ENCODE results near the gene CALCOCO1.
"Not testable (repeated sequence)": the region's sequence is repeated elsewhere in the genome, so short reads cannot be mapped to it uniquely, and the experiment has no call there.

CALCOCO1 gene

DNA sequence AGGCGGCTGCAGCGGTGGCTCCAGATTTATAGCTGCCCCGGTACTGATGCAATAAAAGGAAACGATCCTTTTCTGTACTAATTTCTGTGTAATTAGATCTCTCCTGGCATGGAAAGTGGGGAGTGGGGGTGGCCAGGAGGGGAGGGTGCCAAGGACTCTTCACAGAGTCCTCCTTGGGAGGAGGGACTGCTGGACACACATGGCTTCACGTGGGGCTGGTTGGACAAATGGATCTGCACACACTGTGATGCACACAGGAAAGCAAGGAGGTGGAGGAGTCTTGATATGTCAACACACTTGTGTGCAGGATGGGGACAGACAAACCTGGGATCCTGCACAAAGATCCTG, 27.6 kb downstream of the CALCOCO1 start:
- DNase-seq (ENCODE audit: low read depth in 2 of 3, low spot score in 1 of 3) = no peak

DNA sequence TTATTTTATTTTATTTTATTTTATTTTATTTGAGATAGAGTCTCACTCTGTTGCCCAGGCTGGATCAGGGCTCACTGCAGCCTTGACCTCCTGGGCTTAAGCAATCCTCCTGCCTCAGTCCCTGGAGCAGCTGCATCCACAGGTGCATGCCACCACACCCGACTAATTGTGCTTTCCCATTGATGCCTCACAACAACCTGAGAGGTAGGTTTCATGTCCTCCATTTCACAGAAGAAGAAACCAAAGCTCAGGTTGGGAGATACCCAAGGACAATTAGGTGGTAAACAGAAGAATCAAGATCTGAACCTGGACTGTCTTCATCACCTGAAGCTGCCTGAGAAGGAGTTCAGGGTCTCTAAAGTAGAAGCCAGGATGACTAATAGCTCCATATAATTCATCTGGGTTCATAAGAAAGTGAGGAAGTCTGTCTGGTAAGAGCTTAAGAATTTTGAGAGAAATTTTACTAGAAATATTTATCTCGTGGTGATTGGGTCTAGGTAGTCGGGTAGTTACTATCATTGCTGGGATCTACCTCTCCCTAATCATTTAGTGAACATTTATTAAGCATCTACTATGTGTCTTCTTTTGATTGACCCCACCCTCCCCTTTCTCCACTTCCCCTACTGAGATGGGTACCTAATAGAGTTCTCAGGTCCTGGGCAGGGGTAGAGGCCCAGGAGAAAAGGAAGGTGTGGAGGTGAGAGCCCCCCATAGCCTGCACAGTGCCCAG, 28.1 kb downstream of the CALCOCO1 start:
- DNase-seq (ENCODE audit: low read depth in 2 of 3, low spot score in 1 of 3) = no peak

DNA sequence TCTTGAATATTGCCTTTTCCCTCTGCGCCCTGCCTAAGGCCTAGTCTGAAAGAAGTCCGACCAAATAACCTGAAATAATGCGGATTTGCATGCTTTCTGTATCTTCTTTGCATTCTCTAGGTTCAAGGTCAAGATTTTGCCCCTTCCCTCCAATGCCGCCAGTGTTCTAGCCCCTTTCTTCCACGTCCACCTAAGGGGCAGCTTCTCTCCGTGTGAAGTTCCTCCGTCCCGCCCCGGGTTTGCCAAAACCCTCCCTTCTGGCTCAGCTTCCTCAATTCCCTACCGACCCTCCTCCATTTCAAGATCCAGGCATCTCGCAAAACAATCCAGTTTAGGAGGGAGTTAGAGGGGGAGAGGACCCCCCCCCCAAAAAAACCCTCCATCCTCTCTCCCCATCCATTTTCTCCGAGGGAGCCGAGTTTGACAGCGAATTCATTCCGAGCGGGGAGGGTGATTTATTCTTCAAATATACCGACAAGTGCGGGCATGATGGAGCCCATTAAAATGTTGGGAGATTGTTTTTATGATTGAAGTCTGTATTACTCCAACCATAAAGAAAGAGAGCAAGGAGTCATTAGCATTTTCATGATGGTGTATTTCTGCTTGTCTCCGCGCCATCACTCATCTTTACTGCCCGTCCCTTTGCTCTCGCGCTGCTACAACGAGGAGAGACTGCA, 30.5 kb downstream of the CALCOCO1 start:
- DNase-seq (ENCODE audit: low read depth in 2 of 3, low spot score in 1 of 3) = no peak

DNA sequence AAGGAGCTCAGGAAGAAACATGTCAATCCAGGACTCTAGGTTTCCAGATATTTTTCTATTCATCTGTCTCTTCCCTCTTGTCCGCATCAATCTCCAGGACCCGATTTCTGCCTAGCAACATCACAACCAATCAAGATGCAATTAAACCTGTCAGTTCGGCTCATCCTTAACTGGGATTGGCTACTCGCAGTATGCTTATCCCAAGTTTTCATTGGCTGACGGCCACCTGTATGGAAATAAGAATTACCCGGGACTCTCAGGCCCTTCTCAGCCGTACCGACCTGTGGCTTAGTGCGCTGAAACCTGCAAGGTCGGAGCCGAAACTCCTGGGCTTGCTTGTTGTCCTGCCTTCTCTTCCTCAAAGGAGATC, 31.0 kb downstream of the CALCOCO1 start:
- no peak for DNase-seq (ENCODE audit: low read depth in 2 of 3, low spot score in 1 of 3)

DNA sequence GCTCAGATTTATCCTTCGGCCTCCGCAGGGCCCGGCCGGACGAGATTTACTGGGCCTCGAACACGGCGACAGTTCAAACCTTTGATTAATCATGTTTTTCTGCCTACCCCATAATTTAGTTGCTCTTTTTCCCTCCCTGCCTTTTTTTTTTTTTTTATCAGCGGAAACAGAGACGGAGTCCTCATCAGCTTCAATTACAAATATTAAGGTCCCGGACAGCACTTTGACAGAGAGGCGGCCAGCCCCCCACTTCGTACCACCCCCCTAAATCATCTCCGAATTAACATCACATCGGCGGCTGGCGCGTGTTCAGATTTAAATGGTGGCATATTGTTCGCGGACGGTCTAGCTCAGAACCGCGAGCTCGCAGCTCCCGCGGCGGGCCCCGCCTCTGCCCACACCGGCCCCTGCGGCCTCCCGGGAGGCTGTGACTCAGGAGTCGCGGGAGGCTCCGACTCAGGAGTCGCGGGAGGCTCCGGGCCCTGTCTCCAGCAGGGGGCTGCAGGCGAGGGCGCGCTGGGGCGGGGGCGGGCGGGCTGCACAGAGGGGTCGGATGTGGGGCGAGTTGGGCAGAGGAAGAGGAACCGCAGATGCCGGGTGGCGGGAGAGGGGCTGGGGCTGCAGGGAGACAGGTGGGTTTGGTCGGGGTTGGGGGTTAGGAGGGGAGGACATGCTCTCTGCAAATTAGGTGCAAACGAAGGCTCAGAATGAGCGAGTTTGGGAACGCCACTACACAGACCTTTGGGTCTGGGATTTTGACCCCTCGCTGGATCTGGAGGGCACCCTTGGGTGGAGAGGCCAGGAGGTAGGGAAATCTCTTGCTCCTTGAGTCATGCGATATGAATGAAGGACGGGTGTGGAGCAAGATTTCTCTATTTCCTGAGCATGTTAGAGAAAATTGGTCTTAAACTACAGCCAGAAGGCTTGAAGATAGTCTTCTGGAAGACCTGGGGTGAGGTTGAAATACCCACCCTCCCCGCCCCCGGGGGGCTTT, 31.8 kb downstream of the CALCOCO1 start:
- DNase-seq (ENCODE audit: low read depth in 2 of 3, low spot score in 1 of 3) = peak in 1 of 3 donors; percentile 43

DNA sequence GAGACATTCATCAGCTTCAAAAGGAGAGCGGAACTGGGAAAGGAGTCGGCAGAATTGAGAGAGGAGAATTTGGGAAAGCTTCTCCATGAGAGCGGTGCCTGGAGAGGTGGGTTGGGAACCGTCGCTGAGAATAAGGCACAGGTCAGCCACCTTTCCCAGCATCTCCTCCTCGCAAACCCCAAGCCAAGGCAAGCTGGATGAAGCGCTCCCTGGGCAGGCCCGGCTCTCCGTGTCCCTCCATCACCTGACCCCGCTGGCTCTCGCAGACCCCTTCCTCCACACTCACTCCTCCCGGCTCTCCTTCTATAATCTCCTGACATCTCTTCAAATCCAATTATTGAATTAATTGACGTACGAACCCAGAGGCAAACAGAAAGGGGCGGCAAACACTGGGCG, 32.5 kb downstream of the CALCOCO1 start:
- no peak for DNase-seq (ENCODE audit: low read depth in 2 of 3, low spot score in 1 of 3)

DNA sequence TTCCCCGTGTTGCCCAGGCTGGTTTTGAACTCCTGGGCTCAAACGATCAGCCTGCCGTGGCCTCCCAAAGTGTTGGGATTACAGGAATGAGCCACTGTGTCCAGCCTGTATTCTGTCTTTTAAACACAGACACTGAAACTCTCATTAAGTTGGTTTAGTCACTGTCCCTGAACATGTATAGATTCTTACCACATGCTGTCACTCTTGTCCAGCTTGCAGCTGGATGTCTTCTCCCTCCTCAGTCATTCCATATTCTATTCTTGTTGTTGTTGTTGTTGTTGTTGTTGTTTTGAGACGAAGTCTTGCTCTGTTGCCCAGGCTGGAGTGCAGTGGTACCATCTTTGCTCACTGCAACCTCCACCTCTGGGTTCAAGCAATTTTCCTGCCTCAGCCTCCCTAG, 39.1 kb downstream of the CALCOCO1 start:
- DNase-seq (ENCODE audit: low read depth in 2 of 3, low spot score in 1 of 3) = no peak

DNA sequence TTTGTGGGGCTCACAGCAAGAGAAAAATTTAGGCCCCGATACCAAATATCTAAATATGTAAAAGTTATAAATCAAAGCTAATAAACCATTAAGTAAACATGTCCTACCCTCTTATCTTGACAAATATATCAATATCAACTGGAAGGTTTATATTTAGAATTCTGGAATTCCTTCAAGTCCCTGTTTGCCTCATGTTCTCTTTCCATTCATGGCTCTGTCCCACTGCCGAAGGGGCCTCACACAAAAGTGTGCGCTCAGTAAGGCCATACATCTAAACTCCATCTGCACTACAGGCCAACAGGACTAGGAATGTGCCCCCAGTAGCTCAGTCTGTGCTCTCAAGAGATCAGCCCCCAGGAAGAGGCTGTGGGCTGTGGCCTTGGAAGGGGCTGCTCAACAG, 40.8 kb downstream of the CALCOCO1 start:
- DNase-seq (ENCODE audit: low read depth in 2 of 3, low spot score in 1 of 3) = no peak

DNA sequence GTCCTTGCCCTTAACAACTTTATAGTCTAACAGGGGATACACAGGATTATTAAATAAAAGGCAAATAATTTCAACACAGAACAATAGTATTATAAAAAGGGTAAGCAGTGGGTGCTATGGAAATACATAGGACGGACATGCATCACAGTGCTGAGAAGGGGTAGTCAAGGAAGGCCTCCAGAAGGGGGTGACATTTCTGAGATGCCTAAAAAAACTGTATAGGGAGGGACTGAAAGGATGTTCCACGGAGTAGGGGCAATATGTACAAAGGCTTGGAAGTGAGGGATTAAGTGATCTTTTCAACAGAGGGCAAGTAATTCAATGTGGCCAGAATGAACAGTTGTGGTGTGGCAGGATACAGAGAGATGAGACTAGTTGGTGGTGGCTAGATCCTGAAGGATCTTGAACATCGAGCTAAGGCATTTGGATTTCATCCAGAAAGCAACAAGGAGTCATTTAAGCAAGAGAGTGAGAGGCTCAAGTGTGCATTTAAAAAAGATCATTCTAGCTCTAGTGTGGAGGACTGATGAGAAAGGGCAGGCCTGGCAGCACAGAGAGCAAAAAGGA, 42.5 kb downstream of the CALCOCO1 start:
- DNase-seq (ENCODE audit: low read depth in 2 of 3, low spot score in 1 of 3) = no peak

DNA sequence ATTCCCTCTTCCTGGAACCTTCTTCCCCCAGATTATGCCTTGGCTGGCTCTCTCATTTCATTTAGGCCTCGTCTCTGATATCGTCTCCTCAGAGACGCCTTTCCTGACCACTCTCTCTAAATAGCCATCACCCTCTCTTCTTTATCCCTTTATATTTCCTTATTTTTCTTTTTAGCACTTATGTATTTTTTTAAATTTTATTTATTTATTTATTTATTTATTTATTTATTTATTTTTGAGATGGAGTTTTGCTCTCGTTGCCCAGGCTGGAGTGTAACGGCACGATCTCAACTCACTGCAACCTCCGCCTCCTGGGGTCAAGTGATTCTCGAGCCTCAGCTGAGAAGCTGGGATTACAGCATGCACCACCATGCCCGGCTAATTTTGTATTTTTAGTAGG, 43.3 kb downstream of the CALCOCO1 start:
- no peak for DNase-seq (ENCODE audit: low read depth in 2 of 3, low spot score in 1 of 3)

DNA sequence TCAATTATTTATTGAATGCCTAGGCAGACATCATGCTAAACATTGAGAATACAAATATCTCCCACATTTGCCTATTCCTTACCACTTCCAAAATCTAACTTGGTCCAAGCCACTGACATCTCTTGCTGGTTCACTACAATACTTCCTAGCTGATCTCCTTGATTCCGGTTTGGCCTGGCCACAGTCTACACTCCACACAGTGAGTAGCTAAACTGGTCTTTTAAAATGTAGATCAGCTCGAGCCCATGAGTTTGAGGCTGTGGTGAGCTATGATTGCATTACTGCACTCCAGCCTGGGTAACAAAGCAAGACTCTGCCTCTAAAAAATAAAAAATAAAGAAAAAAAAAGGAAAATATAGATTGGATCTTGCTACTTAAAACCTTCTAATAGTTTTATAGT, 43.8 kb downstream of the CALCOCO1 start:
- no peak for DNase-seq (ENCODE audit: low read depth in 2 of 3, low spot score in 1 of 3)

DNA sequence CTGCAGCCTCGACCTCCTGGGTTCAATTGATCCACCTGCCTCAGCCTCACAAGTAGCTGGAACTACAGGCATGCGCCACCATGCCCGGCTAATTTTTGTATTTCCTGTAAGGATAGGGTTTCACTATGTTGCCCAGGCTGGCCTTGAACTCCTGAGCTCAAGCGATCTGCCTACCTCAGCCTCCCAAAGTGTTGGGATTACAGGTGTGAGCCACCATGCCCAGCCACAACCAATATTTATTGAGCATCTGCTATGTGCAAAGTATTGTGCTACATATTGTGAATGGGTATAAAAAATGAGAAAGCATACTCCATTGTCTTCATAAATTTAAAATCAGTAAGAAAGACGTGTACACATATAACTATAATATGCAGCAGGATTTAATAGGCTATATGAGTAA, 47.2 kb downstream of the CALCOCO1 start:
- DNase-seq (ENCODE audit: low read depth in 2 of 3, low spot score in 1 of 3) = not testable (repeated sequence)

DNA sequence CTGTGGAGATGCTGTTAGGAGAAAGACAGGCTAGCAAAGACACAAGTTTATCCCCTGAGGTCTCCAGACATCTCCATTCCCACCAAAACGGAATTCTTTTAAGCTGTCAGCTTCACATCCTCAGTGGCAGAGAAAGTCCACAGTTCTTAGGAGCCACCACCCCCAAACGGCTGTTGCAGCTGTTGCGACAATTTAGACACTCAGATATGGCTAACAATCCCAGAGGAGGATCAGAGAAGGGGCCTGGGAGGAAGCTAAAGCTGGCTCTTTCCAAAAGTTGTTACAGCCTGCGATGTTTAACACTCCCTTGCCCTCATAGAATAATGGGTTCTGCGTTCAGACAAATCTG, 49.5 kb downstream of the CALCOCO1 start:
- DNase-seq (ENCODE audit: low read depth in 2 of 3, low spot score in 1 of 3) = no peak

DNA sequence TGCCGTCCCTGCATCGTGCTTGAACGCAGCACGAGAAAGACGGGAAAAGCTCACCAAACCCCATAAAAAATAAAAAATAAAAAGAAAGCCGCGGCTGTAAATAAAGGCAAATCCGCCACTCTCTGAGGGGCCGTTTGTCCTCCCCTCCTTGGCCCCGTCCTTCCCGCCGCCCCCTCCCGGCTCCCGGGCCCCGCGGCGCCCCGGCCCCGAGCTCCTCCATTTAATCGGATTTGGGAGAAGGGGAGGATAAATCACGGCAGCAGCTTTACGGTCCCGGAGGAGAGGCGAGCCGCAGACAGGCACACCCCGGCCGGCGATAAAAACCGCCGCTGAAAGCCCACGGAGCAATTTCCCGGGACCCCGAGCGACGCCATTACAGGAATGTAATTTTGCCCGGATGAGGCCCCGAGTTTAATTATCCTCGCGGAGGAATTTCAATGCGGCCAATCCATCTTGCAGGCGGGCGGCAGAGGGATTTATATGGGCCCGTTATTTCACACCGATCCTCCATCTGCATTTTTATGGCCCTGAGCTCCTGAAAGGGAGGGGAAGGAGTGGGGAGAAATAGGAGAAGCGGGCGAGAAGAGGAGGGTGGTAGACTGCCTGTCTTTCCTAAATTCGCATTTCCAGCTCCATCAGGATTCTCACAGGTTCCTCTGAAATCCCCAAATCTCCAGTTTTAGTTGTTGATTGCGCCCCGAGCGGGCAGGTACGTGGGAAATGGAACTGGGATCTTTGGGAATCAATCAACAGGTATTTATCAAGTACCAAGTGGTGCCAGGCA, 50.0 kb downstream of the CALCOCO1 start:
- no peak for DNase-seq (ENCODE audit: low read depth in 2 of 3, low spot score in 1 of 3)

DNA sequence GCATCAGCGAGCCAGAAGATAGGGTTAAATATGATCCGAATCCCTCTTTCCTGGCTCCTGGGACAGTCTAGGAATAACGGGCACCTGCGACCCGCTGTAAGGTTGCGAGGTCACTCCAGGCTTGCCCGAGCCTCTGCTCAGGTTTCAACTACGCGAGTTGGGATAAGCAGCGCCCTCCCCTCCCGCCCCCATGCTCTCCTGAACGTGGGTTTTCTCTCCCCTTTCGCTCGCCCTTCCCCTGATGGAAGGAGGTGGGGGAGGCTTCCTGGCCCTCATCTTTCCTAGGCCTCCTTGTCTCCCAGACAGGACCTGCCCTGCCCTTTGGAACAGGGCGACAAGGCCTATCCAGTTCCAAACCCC, 50.6 kb downstream of the CALCOCO1 start:
- DNase-seq (ENCODE audit: low read depth in 2 of 3, low spot score in 1 of 3) = peak in 1 of 3 donors; percentile 11

DNA sequence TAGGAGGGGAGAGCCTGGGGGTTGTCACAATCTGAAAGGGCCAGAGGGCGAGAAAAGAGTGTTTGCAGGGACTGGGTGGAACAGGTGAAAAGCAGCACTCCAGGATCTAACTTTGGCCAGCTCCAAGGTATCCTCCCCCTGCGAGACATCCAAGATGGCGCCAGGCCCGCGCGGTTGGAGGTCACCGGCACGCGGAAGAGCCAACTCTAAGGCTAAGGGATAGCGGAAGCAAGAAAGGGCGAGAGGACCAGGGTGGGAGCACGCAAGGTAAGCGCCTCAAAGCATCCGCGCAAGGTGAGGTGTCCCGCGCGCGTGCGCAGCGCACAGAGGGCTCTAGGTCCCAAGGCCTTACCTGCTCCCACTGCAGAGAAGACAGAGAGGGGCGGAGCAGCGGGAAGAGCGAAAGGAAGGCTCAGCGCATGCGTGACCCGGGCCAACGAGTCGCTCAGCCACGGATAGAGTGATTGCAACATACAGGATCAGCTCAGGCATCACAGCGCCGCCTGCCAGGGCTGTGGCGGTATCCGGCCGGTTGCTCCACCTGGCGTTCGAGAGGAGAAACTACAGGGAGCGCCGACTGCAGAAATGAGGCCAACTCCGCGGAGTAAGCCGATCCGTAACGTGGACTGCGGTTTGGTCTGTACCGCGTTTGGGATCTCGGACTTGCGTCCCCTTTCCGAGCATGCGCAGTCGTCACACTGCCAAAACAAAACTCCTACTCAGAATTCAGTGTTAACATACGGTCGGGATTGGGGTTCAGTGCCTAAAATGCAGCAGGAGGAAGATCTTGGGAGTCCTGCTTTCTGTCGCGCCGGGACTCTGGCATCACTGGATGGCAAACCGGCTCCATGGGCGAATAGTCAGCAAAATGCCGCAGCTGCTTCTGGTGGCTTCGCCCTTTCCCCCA, 51.3 kb downstream of the CALCOCO1 start, which contains the start of gene ATP5MC2:
ATP5MC2 (minus strand) TSS at position 383 of the 907 bp plus-strand sequence. CDS start 3,469 bp downstream, outside the sequence.
- peak; percentile 95 to 96 (median 96) for DNase-seq (ENCODE audit: low read depth in 2 of 3, low spot score in 1 of 3)

DNA sequence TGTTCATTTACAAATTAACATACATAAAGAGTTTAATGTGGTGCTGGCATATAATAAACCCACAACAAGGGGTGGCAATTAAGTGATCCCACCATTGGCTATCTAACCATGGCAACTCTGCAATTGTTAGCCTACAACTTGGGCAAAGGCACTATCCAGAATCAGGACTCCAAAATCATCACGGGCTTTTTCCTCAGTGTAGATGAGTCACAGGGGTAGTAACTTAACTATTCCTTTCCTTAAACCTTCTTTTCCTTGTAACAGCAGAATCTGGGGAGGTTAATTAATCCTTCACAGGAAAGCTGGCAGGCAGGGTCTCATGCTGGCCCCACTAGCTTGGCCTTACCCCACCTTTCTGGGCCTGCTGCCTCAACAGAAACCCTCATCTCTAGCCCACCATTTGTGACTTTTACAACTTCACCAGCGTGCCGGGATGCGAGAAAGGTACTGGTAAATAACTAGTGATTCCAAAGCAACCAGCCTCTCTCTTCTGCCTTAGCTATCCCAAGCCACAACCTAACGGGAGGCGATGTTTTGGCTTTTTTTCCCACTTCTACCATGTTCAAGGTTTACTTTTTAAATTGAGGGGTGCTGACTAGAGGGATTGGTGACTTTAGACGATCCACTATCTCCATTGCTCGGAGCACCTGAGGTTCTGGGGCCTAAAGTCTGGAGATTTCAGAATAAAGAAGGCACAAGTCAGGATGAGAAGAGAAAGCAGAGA, 52.1 kb downstream of the CALCOCO1 start:
- no peak for DNase-seq (ENCODE audit: low read depth in 2 of 3, low spot score in 1 of 3)

DNA sequence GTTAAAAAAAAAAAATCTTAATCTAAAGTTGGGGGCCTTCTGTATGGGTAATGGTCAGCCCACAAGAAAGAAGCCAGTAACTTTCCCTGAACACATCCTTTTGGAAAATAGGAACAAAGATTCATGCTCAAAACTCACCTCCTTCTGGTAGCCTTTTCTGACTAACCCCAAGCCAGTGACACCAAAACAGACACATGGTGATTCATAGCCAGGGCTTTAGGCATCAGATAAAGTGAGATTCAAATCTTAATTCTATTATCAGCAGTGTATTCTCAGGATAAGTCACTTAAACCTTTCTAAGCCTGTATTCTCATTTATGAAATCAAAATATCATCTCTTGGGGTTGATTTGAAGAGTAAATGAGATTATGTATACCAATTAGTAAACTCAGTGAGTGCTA, 56.3 kb downstream of the CALCOCO1 start:
- DNase-seq (ENCODE audit: low read depth in 2 of 3, low spot score in 1 of 3) = no peak

DNA sequence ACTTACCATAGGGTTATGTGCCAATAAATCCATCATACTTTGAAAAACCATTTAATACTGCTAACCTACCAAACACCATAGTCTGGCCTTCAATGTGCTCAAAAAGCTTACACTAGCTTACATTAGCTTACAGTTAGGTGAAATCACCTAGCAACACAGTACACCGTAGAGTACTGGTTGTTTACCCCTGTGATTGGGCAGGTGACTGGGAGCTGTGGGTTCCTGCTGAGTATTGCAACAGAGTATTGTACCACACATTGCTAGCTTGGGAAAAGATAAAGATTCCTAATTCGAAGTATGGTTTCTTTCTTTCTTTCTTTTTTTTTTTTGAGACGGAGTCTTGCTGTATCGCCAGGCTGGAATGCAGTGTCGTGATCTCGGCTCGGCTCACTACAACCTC, 56.9 kb downstream of the CALCOCO1 start:
- DNase-seq (ENCODE audit: low read depth in 2 of 3, low spot score in 1 of 3) = no peak

Data from stimulated activated CD4-positive, alpha-beta T cell treated with anti-CD3 and anti-CD28 coated beads, Interleukin-12 subunit alpha, Interleukin-12 subunit beta, amount 100 ng/mL, for 48 hours (primary cell).